HG03060 (cell line): ENCODE data around the gene UPB1.

Experiments used
- ATAC-seq: cut with Tn5 transposase; IDR thresholded peaks from one replicate; pipeline ENCODE4 v1.9.1; 2021; ENCODE audit warnings: low read depth, moderate number of reproducible peaks; ENCODE audit not compliant: unreplicated experiment

UPB1 gene

DNA sequence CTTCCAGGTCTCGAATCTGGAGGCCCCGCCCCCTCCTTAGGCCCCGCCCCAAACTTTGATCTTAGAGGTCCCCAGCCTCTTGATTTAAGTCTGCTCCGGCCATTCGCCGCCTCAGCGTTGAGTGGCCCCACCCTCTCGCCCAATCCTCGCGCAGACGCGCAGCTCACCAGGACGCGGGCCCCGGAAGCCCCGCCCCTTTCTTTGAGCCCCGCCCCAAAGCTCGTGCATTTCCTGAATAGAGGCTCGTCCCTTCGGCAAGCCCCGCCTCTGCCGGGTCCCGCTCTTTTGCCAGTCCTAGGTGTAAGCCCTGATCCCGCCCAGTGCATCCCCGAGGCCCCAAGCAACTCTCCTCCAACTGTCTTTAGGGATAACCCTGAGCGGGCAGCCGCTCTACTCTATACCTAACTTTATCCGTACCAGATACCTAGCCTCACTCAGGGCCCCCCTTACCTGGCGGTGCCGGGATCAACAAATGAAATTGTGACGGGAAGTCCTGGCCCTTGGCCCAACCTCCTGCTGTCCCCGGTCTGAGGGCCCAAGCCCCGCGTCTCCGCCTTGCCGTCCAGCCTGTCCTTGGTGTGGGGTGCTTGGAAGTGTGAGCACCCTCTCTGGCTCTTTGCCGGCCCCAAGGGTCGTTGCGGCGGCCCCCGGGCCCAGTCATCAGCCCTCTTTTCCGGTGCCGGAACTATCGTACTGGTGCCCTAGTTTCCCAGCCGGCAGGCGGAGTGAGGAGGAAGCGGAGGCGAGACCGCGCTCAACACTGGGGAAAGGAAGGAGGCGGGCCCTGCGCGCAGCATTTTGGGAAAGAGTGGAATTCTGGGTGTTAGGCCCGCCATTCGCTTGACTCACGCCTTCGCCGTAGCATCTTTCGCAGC lies 60.3 kb downstream of the UPB1 start, which contains the start of gene SNRPD3:
Gene SNRPD3 (plus strand): TSS at position 835 of the 875 bp plus-strand sequence. CDS start 1,676 bp downstream, outside the sequence.
- peak; percentile 57 for ATAC-seq

DNA sequence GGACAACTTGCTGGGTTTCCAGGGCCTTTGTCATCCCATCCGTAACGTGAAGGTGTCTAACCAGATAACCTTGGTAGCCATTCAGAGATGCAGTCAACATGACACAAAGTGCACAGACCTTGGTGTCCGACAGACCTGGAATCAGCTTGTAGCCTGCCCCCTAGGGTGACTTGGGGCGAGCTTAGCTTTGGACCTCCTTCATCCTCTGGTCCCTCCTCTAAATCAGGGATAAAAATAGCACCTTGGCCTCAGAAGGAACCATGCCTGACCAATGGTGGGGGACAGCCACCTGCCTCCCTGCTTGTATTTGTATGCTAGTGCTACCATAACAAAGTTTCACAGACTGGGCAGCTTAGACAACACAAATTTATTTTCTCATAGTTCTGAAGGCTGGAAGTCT lies 64.3 kb downstream of the UPB1 start:
- no peak for ATAC-seq

DNA sequence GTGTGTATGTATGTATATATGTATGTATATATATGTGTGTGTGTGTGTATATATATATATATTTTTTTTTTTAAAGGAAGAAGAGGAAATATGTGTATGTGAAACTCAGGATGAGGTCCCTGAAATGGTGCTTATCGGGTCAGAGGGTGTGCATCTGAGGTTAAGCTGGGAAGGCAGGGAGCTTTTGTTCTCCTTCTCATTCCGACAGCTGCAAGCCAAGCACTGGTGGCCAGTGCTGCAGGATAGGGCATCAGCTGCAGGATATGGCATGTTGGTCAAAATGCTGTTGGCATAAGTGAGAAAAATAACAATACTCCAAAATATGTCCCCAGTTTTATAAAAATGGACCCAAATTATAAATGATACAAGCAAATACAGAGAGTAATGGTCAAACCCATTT lies 68.1 kb downstream of the UPB1 start:
- ATAC-seq, result no peak

DNA sequence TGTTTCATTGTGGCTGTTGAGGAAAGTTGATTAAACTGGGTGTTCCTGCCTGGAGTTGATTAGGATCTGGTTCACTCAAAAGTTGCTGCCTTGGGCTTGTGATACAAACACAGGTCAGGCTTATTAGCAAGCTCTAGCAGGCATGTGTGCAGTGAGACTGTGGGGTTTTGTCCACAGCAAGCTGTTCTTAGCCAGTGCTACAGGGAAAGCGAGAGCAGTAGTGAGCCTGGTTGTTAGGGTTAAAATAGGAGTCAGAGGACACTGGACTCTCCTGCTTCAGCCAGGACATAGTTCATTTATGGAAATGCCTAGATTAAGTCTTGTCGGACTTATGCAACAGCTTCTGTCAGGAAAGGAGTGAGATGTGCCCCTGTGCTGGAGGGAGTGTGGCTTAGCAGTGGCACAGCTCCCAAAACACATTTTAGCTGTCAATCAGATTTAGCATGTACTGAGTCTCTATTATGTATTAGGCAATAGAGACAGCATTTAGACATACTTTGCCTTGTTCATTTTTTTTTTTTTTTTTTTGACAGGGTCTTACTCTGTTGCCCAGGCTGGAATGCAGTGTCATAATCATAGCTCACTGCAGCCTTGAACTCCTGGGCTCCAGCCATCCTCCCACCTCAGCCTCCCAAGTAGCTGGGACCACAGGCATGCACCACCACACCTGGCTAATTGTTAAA lies 69.4 kb downstream of the UPB1 start:
- no peak for ATAC-seq

DNA sequence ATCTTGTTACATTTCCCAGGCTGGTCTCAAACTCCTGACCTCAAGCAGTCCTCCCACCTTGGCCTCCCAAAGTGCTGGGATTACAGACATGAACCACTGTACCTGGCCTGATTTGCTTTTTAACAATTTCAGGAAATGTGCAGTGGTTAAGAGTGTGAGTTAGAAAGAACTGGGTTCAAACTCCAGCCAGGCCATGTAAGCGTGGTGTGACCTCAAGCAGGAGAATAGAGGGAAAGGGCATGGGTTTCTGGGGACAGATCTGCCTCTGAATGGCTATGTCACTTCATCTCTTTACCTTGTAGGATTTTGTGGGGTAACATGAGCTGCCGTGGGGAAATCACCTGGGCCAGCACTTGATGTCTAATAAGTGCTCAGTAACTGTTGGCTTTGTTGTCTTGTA lies 69.9 kb downstream of the UPB1 start:
- no peak for ATAC-seq

DNA sequence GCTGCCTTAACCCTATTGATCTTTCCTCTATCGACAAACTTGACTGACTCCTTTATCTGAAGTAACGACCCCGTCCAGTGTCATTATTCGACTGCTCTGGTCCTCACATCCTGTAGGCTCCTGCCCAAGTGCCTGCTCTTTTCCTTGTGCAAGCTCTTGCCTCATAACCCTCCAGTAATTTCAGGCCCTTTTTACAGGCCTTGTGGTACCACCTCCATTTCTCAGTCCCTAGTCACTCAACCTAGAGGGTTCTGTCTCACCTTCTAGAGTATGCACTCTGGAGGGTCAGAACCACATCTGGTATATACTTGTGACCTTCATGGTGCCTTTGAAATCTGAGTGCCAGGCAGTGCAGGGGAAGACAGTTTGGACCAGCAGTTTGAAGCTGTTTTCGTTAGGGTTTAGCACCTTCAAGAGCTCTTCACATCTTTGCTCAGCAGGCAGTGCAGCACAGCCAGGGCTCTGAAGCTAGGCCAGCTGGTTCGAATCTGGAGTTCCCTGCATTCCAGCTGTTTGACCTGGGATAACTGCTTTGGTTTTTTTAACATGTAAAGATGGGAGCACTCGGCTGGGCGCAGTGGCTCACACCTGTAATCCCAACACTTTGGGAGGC lies 71.9 kb downstream of the UPB1 start:
- no peak for ATAC-seq

DNA sequence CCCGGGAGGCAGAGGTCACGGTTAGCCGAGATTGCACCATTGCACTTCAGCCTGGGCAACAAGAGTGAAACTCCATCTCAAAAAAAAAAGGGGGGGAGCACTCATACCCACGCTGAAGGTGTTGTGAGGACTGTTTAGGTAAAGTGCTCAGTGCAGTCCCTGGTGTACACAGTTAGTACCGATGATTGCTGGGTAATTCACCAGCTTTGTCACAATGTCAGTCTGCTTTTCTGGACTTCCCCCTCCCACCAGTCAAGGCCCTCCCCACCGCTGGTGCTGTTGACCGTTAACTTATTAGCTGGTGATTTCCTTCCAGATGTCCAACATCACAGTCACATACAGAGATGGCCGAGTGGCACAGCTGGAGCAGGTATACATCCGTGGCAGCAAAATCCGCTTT lies 72.5 kb downstream of the UPB1 start:
- no peak for ATAC-seq

DNA sequence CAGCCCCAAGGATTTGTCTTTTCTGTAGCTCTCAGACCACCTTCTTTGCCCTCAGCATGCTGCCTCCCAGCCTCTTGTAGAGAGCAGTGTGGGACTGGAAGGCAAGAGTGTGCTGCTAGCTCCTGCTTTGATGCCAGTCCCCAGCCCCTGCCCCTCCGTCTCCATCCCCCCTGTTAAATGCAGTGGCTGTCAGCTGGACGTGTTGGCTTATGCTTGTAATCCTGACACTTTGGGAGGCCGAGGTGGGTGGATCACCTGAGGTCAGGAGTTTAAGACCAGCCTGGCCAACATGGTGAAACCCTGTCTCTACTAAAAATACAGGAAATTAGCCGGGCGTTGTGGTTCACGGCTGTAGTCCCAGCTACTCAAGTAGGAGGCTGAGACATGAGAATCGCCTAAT lies 76.1 kb downstream of the UPB1 start:
- no peak for ATAC-seq

DNA sequence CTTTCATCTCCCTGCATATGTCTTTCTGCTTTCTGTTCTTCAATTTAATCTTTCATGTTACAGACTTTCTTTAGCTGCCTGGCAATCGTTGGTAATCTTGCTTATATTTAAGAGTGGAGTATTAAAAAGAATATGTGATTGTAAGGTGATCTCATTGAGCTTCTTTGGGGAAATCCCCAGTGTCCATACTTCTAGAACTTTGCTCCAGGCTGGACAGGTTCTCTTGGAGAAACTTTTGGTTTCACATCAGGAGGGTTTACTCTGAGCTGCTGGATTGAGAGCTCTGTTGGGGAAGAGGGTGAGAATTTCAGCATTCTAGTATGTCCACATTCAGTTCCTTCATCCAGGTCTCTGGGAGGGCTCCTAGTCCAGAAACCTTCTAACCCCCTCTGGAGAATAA lies 81.6 kb downstream of the UPB1 start:
- ATAC-seq, result no peak
